GM21367 (cell line): ENCODE measurements around the gene ANKRD30B.
"Not testable (repeated sequence)": the region's sequence is repeated elsewhere in the genome, so short reads cannot be mapped to it uniquely, and the experiment has no call there.

Source experiments
- ATAC-seq: cut with Tn5 transposase; IDR thresholded peaks from one replicate; pipeline ENCODE4 v1.9.1; 2021; ENCODE audit not compliant: unreplicated experiment

The ANKRD30B gene

GRCh38 chr18:14747513-14748474 lies at the start of gene ANKRD30B:
ANKRD30B (plus strand) TSS chr18:14748172; CDS start chr18:14748420, 248 bp downstream.
- ATAC-seq, result no peak

- not testable (repeated sequence) for ATAC-seq
Measured at GRCh38 chr18:14701286-14702040, 46.5 kb upstream of the ANKRD30B start.

- ATAC-seq, result not testable (repeated sequence)
Measured at GRCh38 chr18:14709761-14710160, 38.2 kb upstream of the ANKRD30B start.

GRCh38 chr18:14721569-14721968 lies 26.4 kb upstream of the ANKRD30B start:
- not testable (repeated sequence) for ATAC-seq

GRCh38 chr18:14739056-14739455 lies 8.9 kb upstream of the ANKRD30B start:
- not testable (repeated sequence) for ATAC-seq

- ATAC-seq, result no peak
Measured at GRCh38 chr18:14746897-14747296, 1.1 kb upstream of the ANKRD30B start.

- no peak for ATAC-seq
Measured at GRCh38 chr18:14748496-14748895, 524 bp downstream of the ANKRD30B start.

- ATAC-seq, result not testable (repeated sequence)
Measured at GRCh38 chr18:14763566-14763965, 15.6 kb downstream of the ANKRD30B start.

- no peak for ATAC-seq
Measured at GRCh38 chr18:14767474-14767873, 19.5 kb downstream of the ANKRD30B start.

- no peak for ATAC-seq
Measured at GRCh38 chr18:14768241-14768640, 20.3 kb downstream of the ANKRD30B start.

- no peak for ATAC-seq
Measured at GRCh38 chr18:14769381-14769780, 21.4 kb downstream of the ANKRD30B start.

GRCh38 chr18:14776801-14777200 lies 28.8 kb downstream of the ANKRD30B start:
- no peak for ATAC-seq

GRCh38 chr18:14781671-14782070 lies 33.7 kb downstream of the ANKRD30B start:
- ATAC-seq, result no peak

- ATAC-seq, result no peak
Measured at GRCh38 chr18:14784133-14784532, 36.2 kb downstream of the ANKRD30B start.

GRCh38 chr18:14796876-14797275 lies 48.9 kb downstream of the ANKRD30B start:
- ATAC-seq, result not testable (repeated sequence)

GRCh38 chr18:14797969-14798764 lies 50.2 kb downstream of the ANKRD30B start:
- not testable (repeated sequence) for ATAC-seq

GRCh38 chr18:14811081-14811480 lies 63.1 kb downstream of the ANKRD30B start:
- not testable (repeated sequence) for ATAC-seq

- ATAC-seq, result not testable (repeated sequence)
Measured at GRCh38 chr18:14826972-14827632, 79.1 kb downstream of the ANKRD30B start.

- not testable (repeated sequence) for ATAC-seq
Measured at GRCh38 chr18:14841607-14842006, 93.6 kb downstream of the ANKRD30B start.

GRCh38 chr18:14851533-14851932 lies 103.6 kb downstream of the ANKRD30B start:
- ATAC-seq, result not testable (repeated sequence)
